Measurements from ENCODE around the gene WDR64.

DNA sequence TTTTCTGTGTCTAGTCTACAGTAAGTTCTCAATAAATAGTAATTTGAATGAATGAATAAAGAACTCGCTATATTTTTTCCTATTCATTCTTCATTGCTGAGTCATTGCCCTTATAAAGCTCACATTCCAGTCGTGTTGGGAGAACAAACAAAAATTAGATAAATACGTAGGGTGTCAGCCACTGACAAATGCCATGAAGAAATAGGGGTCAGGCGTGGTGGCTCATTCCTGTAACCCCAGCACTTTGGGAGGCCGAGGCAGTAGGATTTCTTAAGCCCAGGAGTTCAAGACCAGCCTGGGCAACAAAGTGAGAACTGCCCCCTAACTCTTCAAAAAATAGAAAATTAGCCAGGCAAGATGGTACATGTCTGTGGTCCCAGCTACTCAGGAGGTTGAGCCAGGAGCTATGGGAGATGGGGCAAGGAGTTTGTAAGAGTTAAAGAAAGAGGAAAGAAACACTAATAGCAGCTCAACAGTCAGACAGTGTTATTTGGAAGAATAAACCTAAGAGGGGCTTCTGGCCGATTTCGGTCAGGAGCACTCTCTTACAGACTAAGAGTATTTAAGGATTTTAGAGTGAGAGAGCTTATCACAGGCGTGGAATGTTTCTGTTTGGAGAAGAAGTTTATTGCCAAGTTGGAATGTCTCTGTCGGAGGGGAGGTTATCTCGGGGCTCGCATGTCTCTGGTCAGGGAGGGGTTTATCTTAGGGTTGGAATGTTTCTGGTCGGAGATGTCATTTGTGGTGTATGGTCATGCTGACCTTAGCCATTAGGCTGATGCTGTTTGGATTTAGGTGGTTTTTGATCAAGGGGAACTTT lies 10.1 kb upstream of the WDR64 start:
- TF ChIP-seq POLR2AphosphoS5 (IDR thresholded peaks at IDR 0.05; ENCODE audit: insufficient read depth, low read depth, low read length) (no peak), CTCF (IDR thresholded peaks at IDR 0.05; ENCODE audit: extremely low read depth in 1 of 2, insufficient read depth in 1 of 2, low read depth in 1 of 2, low read length in 2 of 2) (no peak), MAX (IDR thresholded peaks at IDR 0.05; ENCODE audit: insufficient read depth, insufficient read length) (no peak), EZH2 (IDR thresholded peaks at IDR 0.05; ENCODE audit: borderline replicate concordance, low read depth, low read length, severe bottlenecking) (no peak), POLR2A (IDR thresholded peaks at IDR 0.05; ENCODE audit: low read depth, low read length) (no peak)

Data from endothelial cell of umbilical vein (primary cell).